Suprapubic skin (tissue), 3 donors: Measurements from ENCODE around the gene LRFN3.

Experiments
- CTCF ChIP-seq, 2 donors: fragments of 200-600 bp in 1 of 2; fragments of 450-650 bp in 1 of 2; sonication (generic) in 1 of 2; IDR thresholded peaks; one replicate each; pipeline ENCODE4 v1.5.1; 2016 to 2019; ENCODE audit warnings: antibody characterized with exemption in 2 of 2, mild to moderate bottlenecking in 1 of 2, moderate library complexity in 1 of 2
- EP300 ChIP-seq: sonication (generic); formaldehyde crosslinking; IDR thresholded peaks from one replicate; pipeline ENCODE4 v1.6.1; 2017; ENCODE audit warnings: antibody characterized with exemption
- POLR2A ChIP-seq, 2 donors: fragments of 450-650 bp; IDR thresholded peaks; one replicate each; pipeline ENCODE4 v1.6.1; 2017; ENCODE audit warnings: antibody characterized with exemption in 2 of 2, mild to moderate bottlenecking in 2 of 2, moderate library complexity in 2 of 2

- TF ChIP-seq CTCF (IDR thresholded peaks at IDR 0.05), result no peak
- TF ChIP-seq POLR2A (IDR thresholded peaks at IDR 0.05), result no peak
- TF ChIP-seq EP300, result no peak
These were observed 27.3 kb downstream of the LRFN3 start for GRCh38 chr19:35963514-35963913.
